ENCODE data around the gene AGPAT3.
A peak's percentile ranks its signal among the peaks of the same experiment; 100 is the strongest.

The AGPAT3 gene

GRCh38 chr21:43997766-43998742 lies 133.0 kb downstream of the AGPAT3 start (continued):
- TF ChIP-seq ZNF518A (tag by site-specific recombination; conservative IDR thresholded peaks at IDR 0.05; ENCODE audit: low read depth) = no peak
- no peak for TF ChIP-seq FEZF1 (tag by site-specific recombination; IDR thresholded peaks at IDR 0.05)
- TF ChIP-seq MZF1 (tag by site-specific recombination; IDR thresholded peaks at IDR 0.05; ENCODE audit: borderline replicate concordance) = no peak
- TF ChIP-seq ZSCAN18 (tag by site-specific recombination; IDR thresholded peaks at IDR 0.05) = no peak
- no peak for TF ChIP-seq ZNF416 (tag by site-specific recombination; IDR thresholded peaks at IDR 0.05)
- no peak for TF ChIP-seq ZNF366 (tag by site-specific recombination; conservative IDR thresholded peaks at IDR 0.05)
- no peak for TF ChIP-seq ZEB2 (tag by site-specific recombination; IDR thresholded peaks at IDR 0.05)
- no peak for TF ChIP-seq ZNF423 (tag by site-specific recombination; IDR thresholded peaks at IDR 0.05)

GRCh38 chr21:44000360-44000759 lies 135.3 kb downstream of the AGPAT3 start:
- Histone ChIP-seq H3K36me3 (ENCODE audit: control insufficient read depth in 2 of 2, insufficient read depth in 1 of 2, low read length in 2 of 2) (no peaks in the 10 kb centered on the region), H3K27ac (ENCODE audit: extremely low read depth, low read depth, low read length) (no peak overlapping the region), H3K9me3 (ENCODE audit: control insufficient read depth, insufficient read depth, low read depth, low read length) (no peaks in the 10 kb centered on the region), H3K4me1 (ENCODE audit: control insufficient read depth, insufficient read depth, low read length) (no peaks in the 10 kb centered on the region), H3K4me3 (ENCODE audit: low read depth, low read length) (no peak overlapping the region)
- TF ChIP-seq ZNF2 (tag by site-specific recombination; IDR thresholded peaks at IDR 0.05) (no peak), ZNF473 (tag by site-specific recombination; IDR thresholded peaks at IDR 0.05) (no peak), KLF7 (tag by site-specific recombination; IDR thresholded peaks at IDR 0.05; ENCODE audit: borderline replicate concordance) (no peak), ZFHX2 (tag by site-specific recombination; conservative IDR thresholded peaks at IDR 0.05) (peak; percentile 31), ZNF510 (tag by site-specific recombination; IDR thresholded peaks at IDR 0.05; ENCODE audit: insufficient replicate concordance) (no peak), ZBTB48 (tag by site-specific recombination; IDR thresholded peaks at IDR 0.05) (no peak), ZNF362 (tag by site-specific recombination; IDR thresholded peaks at IDR 0.05) (no peak), TCF7L2 (IDR thresholded peaks at IDR 0.05; ENCODE audit: borderline replicate concordance, low read depth, low read length) (no peak)
- CTCF ChIA-PET = interaction anchor here (1.0 to 1.1 kb wide), 2 partner anchors 13 to 24 kb away, joined by 4 to 6 read pairs; no protein-coding TSS in a partner anchor
- POLR2A ChIA-PET = interaction anchor here (0.6 kb wide), 1 partner anchor 179 kb away, joined by 3 read pairs; no protein-coding TSS in a partner anchor
